ENCODE data around the gene EXOG. TPM values are rescaled to one million over a fixed set of nuclear protein-coding genes. Genes with fewer than 3 reads are reported as not detected.

EXOG gene
- total and polyA plus RNA-seq, 2 experiments from 2014 or later = 6.3 to 7.5 TPM

- Histone ChIP-seq H3K27ac (no peak overlapping the region), H3K9me3 (ENCODE audit: low read depth) (no peaks in the 10 kb centered on the region), H3K4me2 (no peak overlapping the region), H4K20me1 (ENCODE audit: insufficient read depth, poor library complexity, severe bottlenecking) (no peaks in the 10 kb centered on the region), H3K27me3 (no peaks in the 10 kb centered on the region), H2AFZ (no peak overlapping the region), H3K36me3 (replicated peaks; ENCODE audit: insufficient read depth, low read depth) (no peaks in the 10 kb centered on the region), H3K9me2 (replicated peaks; ENCODE audit: insufficient read depth) (no peaks in the 10 kb centered on the region), H3K4me3 (no peak overlapping the region), H3K4me1 (ENCODE audit: insufficient read depth) (no peaks in the 10 kb centered on the region), H3K79me2 (no peaks in the 10 kb centered on the region)
- 73% methylated on average over 12 of the region's 13 CpGs for WGBS (ENCODE audit: low lambda C conversion rate, missing lambda C conversion rate)
- no peak for DNase-seq (ENCODE audit: low spot score)
- TF ChIP-seq EZH2phosphoT487 (IDR thresholded peaks at IDR 0.05; ENCODE audit: low read depth, severe bottlenecking, unreplicated experiment) = no peak
- no peak for TF ChIP-seq EZH2 (IDR thresholded peaks at IDR 0.05; ENCODE audit: borderline replicate concordance)
- no peak for TF ChIP-seq CTCF (IDR thresholded peaks at IDR 0.05; ENCODE audit: poor library complexity)
Measured at GRCh38 chr3:38533285-38533976, 37.3 kb downstream of the EXOG start.

GRCh38 chr3:38534180-38534579 lies 38.0 kb downstream of the EXOG start:
- TF ChIP-seq CTCF (IDR thresholded peaks at IDR 0.05; ENCODE audit: poor library complexity) (no peak), EZH2 (IDR thresholded peaks at IDR 0.05; ENCODE audit: borderline replicate concordance) (no peak), EZH2phosphoT487 (IDR thresholded peaks at IDR 0.05; ENCODE audit: low read depth, severe bottlenecking, unreplicated experiment) (no peak)
- Histone ChIP-seq H3K9me3 (ENCODE audit: low read depth) (no peaks in the 10 kb centered on the region), H3K4me3 (no peak overlapping the region), H3K4me1 (ENCODE audit: insufficient read depth) (no peaks in the 10 kb centered on the region), H3K27me3 (no peaks in the 10 kb centered on the region), H4K20me1 (ENCODE audit: insufficient read depth, poor library complexity, severe bottlenecking) (no peaks in the 10 kb centered on the region), H2AFZ (no peak overlapping the region), H3K79me2 (no peaks in the 10 kb centered on the region), H3K36me3 (replicated peaks; ENCODE audit: insufficient read depth, low read depth) (no peaks in the 10 kb centered on the region), H3K4me2 (no peak overlapping the region), H3K27ac (no peak overlapping the region), H3K9me2 (replicated peaks; ENCODE audit: insufficient read depth) (no peaks in the 10 kb centered on the region)
- DNase-seq (ENCODE audit: low spot score) = no peak
- WGBS (ENCODE audit: low lambda C conversion rate, missing lambda C conversion rate) = 100% methylated on average over 2 of the region's 2 CpGs

- Histone ChIP-seq H3K27ac (no peak overlapping the region), H3K79me2 (no peaks in the 10 kb centered on the region), H3K9me2 (replicated peaks; ENCODE audit: insufficient read depth) (no peaks in the 10 kb centered on the region), H4K20me1 (ENCODE audit: insufficient read depth, poor library complexity, severe bottlenecking) (no peaks in the 10 kb centered on the region), H3K27me3 (no peaks in the 10 kb centered on the region), H3K4me2 (no peak overlapping the region), H3K4me1 (ENCODE audit: insufficient read depth) (no peaks in the 10 kb centered on the region), H3K36me3 (replicated peaks; ENCODE audit: insufficient read depth, low read depth) (no peaks in the 10 kb centered on the region), H3K9me3 (ENCODE audit: low read depth) (no peaks in the 10 kb centered on the region), H3K4me3 (no peak overlapping the region), H2AFZ (no peak overlapping the region)
- WGBS (ENCODE audit: low lambda C conversion rate, missing lambda C conversion rate) = 98% methylated on average over 7 of the region's 7 CpGs
- no peak for DNase-seq (ENCODE audit: low spot score)
- TF ChIP-seq EZH2phosphoT487 (IDR thresholded peaks at IDR 0.05; ENCODE audit: low read depth, severe bottlenecking, unreplicated experiment) = no peak
- TF ChIP-seq EZH2 (IDR thresholded peaks at IDR 0.05; ENCODE audit: borderline replicate concordance) = no peak
- no peak for TF ChIP-seq CTCF (IDR thresholded peaks at IDR 0.05; ENCODE audit: poor library complexity)
Measured at GRCh38 chr3:38534604-38535003, 38.5 kb downstream of the EXOG start.
